ENCODE measurements around the gene OBP2A.

GRCh38 chr9:135580664-135581380 lies 34.9 kb downstream of the OBP2A start:
- TF ChIP-seq CTCF (IDR thresholded peaks at IDR 0.05) (no peak), POLR2A (IDR thresholded peaks at IDR 0.05) (no peak)
